Thyroid gland (tissue), 4 donors: ENCODE data around the gene NAT8.
"Not testable (repeated sequence)": the region's sequence is repeated elsewhere in the genome, so short reads cannot be mapped to it uniquely, and the experiment has no call there.

Experiments
- CTCF ChIP-seq, 6 experiments: fragments of 200-600 bp in 3 of 6; fragments of 450-650 bp in 3 of 6; sonication (generic) in 3 of 6; IDR thresholded peaks; one replicate each; pipeline ENCODE4 v1.5.1; 2016 to 2019; ENCODE audit warnings: antibody characterized with exemption in 6 of 6, mild to moderate bottlenecking in 2 of 6, inconsistent platforms in 1 of 6, moderate library complexity in 1 of 6
- POLR2A ChIP-seq, 2 donors: fragments of 450-650 bp; IDR thresholded peaks; one replicate each; pipeline ENCODE4 v1.6.1; 2017; ENCODE audit warnings: antibody characterized with exemption in 2 of 2, mild to moderate bottlenecking in 2 of 2, moderate library complexity in 1 of 2

GRCh38 chr2:73636977-73637376 is 5.2 kb downstream of the NAT8 start:
- not testable (repeated sequence) for TF ChIP-seq CTCF, POLR2A (IDR thresholded peaks at IDR 0.05)
